ENCODE results near the gene BLM. TPM values are rescaled to one million over a fixed set of nuclear protein-coding genes. Genes with fewer than 3 reads are reported as not detected.
"Not testable (repeated sequence)": the region's sequence is repeated elsewhere in the genome, so short reads cannot be mapped to it uniquely, and the experiment has no call there.

BLM gene
- total RNA-seq, 2 donors from 2014 or later, result 49.6 to 58.7 TPM

DNA sequence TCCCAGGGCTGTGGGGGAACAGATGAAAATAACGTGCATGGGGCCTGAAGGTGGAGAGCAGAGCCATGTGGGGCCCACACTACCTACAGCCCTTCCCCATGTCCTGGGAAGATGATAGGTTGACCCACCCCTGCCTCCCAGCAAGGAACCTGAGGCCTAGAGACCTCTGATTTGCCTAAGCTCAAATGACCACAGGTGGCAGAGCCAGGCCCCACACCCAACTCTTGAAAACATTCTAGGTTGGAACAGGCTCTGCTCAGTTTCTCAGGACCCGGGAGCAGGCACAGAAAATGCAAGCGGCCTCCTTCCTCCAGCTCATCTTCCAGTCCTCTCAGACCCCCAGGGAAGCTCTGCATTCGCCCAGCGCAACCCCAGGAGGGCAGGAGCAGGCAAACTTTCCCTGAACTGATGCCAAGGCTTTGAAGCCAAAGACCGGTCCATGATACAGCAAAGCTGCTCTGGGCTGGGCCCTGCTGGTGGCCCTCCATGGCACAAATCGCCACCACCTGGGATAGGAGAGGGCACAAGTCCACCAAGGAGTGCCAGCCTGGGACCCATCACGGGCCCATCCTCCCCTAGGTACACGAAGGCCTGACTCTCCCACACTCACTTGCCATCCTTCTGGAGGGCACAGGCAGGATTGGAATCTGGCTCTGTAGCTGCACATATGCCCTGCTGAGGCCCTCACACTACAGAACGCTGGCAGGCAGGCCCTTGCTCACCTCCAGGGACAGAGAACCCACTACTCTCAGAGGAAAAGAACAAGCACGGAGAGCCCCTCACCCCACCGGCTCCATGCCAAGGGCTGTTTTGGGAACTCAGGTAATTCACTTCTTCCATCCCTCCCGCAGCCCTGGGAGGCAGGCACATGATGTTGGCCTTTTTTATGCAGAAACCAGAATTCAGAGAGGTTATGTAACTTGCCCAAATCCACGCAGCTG is 100.2 kb downstream of the BLM start:
- Mint-ChIP-seq H3K9me3 (no peaks in the 10 kb centered on the region), H3K4me3 (peak overlapping the region; percentile 77), H3K36me3 (peaks cover 13% of the 10 kb centered on the region), H3K4me1 (ENCODE audit: low read depth in 2 of 2) (peaks cover 75% of the 10 kb centered on the region in 2 donors), H3K27me3 (no peaks in the 10 kb centered on the region), H3K27ac (peak overlapping the region; percentile 98 to 99)
- no peak for DNase-seq (ENCODE audit: low spot score)
- ATAC-seq, result no peak

DNA sequence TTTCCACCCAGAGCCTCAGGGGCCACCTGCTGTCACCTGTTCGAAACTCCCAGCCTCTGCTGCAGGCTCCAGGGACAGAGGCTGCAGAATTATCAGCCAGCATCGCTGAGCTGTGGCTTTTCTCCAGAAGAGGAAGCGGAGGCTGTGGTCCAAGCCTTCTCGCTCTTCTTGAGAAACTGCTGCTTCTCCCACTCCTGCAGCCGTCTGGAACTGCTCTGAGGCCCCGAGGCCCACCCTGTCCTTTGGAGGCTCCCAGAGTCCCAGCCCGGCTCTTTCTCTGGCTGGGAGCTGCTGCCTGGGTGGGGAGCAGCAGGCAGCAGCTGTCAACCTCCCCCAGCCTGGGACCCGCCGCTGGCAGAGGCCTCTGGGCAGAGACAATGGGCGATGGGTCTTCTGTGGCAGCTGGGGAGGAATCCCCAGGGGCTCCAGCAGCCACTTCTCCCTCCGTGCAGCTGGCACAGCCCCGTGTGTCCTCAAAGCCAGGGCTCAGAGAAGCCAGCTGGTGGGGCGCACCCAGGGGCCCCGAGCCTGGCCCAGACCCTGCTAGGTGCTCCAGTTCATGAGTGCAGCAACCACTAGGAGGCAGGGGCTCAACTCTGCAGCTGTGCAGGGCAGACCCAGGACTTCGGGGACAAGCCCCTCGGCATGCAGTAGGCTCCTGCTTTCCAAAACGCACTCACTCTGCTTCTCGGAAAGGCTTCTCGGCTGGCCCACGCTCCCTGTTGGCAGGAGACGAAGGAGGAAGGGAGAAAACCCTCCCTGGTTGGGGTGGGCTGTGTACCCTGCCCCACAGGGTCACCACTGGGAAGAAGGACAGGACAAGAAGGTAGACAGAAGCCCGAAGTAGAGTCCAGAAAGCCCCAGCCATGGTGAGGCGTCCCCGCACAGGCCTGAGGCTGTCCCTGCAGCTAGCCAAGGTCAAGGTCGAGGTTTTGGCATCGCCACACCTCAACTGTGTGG is 101.4 kb downstream of the BLM start:
- Mint-ChIP-seq H3K4me3 (peak overlapping the region; percentile 83), H3K9me3 (no peaks in the 10 kb centered on the region), H3K36me3 (peaks cover 6% of the 10 kb centered on the region), H3K27me3 (no peaks in the 10 kb centered on the region), H3K4me1 (ENCODE audit: low read depth in 2 of 2) (peaks cover 65 to 69% of the 10 kb centered on the region in 2 donors), H3K27ac (peak overlapping the region; percentile 98 to 99)
- DNase-seq (ENCODE audit: low spot score), result no peak
- no peak for ATAC-seq

DNA sequence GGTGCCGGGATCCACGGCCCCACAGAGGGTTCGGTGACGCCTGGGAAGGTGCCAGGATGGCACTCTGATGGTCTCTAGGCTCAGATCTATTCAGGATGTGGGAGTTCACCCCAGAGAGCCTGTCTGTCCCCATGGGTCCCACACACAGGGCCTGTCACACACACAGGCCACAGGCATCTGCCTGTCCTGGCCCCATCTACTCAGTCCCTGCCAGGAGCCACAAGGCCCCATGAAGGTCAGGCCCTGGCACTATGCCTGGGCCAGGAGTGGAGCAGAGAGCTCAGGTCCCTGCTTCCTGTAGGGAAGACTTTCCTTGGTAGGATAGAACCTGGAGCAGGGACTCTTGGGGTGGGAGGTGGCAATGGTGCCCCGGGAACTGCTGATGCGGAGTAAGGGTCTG is 102.2 kb downstream of the BLM start:
- H3K4me3 Mint-ChIP-seq, result peak overlapping the region; percentile 78
- no peaks in the 10 kb centered on the region for H3K27me3 Mint-ChIP-seq
- no peaks in the 10 kb centered on the region for H3K9me3 Mint-ChIP-seq
- H3K36me3 Mint-ChIP-seq, result peaks cover 6% of the 10 kb centered on the region
- ATAC-seq (peak; percentile 66 to 70), DNase-seq (ENCODE audit: low spot score) (no peak)
- H3K4me1 Mint-ChIP-seq (ENCODE audit: low read depth in 2 of 2), result peaks cover 60 to 64% of the 10 kb centered on the region in 2 donors
- H3K27ac Mint-ChIP-seq, result peak overlapping the region; percentile 98 to 99

- H3K4me1 Mint-ChIP-seq (ENCODE audit: low read depth in 2 of 2), result peaks cover 57 to 64% of the 10 kb centered on the region in 2 donors
- ATAC-seq (peak; percentile 90 to 92), DNase-seq (ENCODE audit: low spot score) (peak; percentile 93)
- no peaks in the 10 kb centered on the region for H3K27me3 Mint-ChIP-seq
- H3K9me3 Mint-ChIP-seq, result no peaks in the 10 kb centered on the region
- peak overlapping the region; percentile 78 for H3K4me3 Mint-ChIP-seq
- peaks cover 6% of the 10 kb centered on the region for H3K36me3 Mint-ChIP-seq
- H3K27ac Mint-ChIP-seq, result peak overlapping the region; percentile 98 to 99
Measured at GRCh38 chr15:90819850-90820249, 102.7 kb downstream of the BLM start.

DNA sequence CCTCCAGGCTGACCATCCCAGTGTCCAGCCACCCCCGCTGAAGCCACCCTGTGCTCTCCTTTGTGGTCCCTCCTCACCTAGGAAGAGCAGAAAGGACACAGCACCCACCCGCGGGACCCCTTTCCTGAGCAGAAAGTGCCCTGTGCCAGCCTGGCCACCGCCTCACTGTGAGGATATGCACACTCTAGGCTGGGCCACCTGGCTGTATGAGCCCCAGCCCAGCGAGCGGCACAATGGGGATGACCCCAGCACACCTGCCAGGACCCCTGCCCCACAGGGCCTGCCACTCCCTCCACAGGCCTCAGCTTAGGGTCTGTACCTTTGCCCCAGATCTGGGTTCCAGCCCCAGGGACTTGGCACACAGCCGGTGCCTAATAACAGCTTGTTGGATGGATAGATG is 103.3 kb downstream of the BLM start:
- Mint-ChIP-seq H3K36me3 (peaks cover 2% of the 10 kb centered on the region), H3K9me3 (no peaks in the 10 kb centered on the region), H3K27me3 (no peaks in the 10 kb centered on the region), H3K4me3 (no peak overlapping the region), H3K4me1 (ENCODE audit: low read depth in 2 of 2) (peaks cover 51 to 61% of the 10 kb centered on the region in 2 donors), H3K27ac (peak overlapping the region; percentile 98 to 99)
- DNase-seq (ENCODE audit: low spot score) (no peak), ATAC-seq (no peak)

DNA sequence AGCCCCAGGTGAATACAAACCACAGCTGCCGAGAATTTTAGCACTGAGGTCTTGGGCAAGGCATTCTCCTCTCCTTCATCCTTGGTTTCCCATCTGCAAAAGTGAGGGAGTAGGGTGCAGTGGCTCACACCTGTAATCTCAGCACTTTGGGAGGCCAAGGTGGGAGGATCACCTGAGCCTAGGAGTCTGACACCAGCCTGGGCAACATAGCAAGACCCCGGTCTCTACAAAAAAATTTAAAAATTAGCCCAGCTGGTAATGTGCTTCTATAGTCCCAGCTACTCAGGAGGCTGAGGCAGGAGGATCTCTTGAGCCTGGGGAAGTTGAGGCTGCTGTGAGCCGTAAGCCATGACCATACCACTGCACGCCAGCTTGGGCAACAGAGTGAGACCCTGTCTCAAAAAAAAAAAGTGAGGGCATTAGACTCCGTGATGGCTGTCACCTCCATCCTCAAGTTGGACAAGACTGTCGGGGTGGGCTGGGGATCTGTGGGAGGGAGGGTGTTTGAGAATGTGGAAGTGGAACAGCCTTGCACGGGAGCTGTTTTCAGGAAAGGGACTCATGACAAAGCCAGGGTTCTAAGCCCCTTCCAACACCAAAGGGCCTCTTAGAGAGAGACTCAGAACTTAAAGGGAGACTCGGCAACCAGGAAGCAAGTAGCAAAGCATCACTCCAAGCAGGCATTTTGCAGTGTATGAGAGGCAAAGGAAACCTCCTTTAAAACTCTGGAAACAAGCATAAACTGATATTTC is 105.2 kb downstream of the BLM start:
- Mint-ChIP-seq H3K4me3 (no peak overlapping the region), H3K36me3 (no peaks in the 10 kb centered on the region), H3K9me3 (no peaks in the 10 kb centered on the region), H3K4me1 (ENCODE audit: low read depth in 2 of 2) (peaks cover 49 to 60% of the 10 kb centered on the region in 2 donors), H3K27me3 (no peaks in the 10 kb centered on the region), H3K27ac (peak overlapping the region; percentile 78 to 99)
- ATAC-seq, result no peak
- no peak for DNase-seq (ENCODE audit: low spot score)

DNA sequence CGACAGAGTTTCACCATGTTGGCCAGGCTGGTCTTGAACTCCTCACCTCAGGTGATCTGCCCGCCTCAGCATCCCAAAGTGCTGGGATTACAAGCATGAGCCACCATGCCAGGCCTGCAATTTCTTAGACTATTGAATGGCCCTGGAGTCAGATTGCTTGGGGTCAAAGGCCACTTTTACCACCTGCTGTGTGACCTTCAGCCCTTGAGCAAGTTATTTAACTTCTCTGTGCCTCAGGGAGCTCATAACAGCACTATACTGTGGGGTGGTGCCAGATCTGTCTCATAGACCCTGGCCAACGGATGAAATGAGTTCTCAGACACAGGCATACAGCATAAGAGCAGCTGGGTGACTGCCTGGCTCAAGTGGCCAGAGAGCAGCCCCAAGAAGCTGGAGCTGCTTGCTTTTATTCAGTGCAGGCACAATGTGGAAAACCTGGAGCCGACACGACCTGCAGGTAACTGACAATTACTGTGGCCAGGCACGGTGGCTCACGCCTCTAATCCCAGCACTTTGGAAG is 106.4 kb downstream of the BLM start:
- ATAC-seq (no peak), DNase-seq (ENCODE audit: low spot score) (no peak)
- H3K36me3 Mint-ChIP-seq, result no peaks in the 10 kb centered on the region
- H3K27ac Mint-ChIP-seq, result peak overlapping the region in 1 of 2 donors; percentile 11
- peaks cover 48 to 58% of the 10 kb centered on the region in 2 donors for H3K4me1 Mint-ChIP-seq (ENCODE audit: low read depth in 2 of 2)
- H3K4me3 Mint-ChIP-seq, result no peak overlapping the region
- H3K9me3 Mint-ChIP-seq, result no peaks in the 10 kb centered on the region
- no peaks in the 10 kb centered on the region for H3K27me3 Mint-ChIP-seq

DNA sequence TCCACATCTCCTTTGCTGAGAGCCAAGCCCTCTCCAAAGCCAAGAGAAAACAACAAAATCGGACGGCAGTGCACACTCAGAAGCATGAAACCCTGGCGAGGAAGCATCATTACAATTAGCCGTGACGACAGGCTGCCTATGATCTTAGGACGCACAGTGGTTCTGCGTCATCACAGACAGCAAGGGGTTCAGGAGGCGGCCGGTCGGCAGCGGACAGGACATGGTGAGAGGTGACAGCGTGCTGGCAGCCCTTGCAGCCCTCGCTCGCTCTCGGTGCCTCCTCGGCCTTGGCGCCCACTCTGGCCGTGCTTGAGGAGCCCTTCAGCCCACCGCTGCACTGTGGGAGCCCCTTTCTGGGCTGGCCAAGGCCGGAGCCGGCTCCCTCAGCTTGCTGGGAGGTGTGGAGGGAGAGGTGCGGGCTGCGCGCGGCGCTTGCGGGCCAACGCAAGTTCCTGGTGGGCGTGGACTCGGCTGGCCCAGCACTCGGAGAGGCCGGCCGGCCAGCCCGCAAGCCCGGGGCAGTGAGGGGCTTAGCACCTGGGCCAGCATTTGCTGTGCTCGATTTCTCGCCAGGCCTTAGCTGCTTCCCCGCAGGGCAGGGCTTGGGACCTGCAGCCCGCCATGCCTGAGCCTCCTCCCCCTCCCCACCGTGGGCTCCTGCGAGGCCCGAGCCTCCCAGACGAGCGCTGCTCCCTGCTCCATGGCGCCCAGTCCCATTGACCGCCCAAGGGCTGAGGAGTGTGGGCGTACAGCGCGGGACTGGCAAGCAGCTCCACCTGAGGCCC is 108.2 kb downstream of the BLM start:
- not testable (repeated sequence) for H3K27me3 Mint-ChIP-seq; ATAC-seq; DNase-seq (ENCODE audit: low spot score); H3K9me3 Mint-ChIP-seq; H3K36me3 Mint-ChIP-seq
- Mint-ChIP-seq H3K27ac (peak overlapping the region; percentile 97 to 99), H3K4me1 (ENCODE audit: low read depth in 2 of 2) (peaks cover 47 to 58% of the 10 kb centered on the region in 2 donors), H3K4me3 (peak overlapping the region; percentile 10)

- not testable (repeated sequence) for H3K36me3 Mint-ChIP-seq, H3K27me3 Mint-ChIP-seq, H3K9me3 Mint-ChIP-seq
- peak; percentile 19 to 29 for ATAC-seq
- peak overlapping the region; percentile 97 to 99 for H3K27ac Mint-ChIP-seq
- peaks cover 55 to 61% of the 10 kb centered on the region in 2 donors for H3K4me1 Mint-ChIP-seq (ENCODE audit: low read depth in 2 of 2)
- H3K4me3 Mint-ChIP-seq, result peak overlapping the region; percentile 84
- DNase-seq (ENCODE audit: low spot score), result peak; percentile 75
Measured at GRCh38 chr15:90826206-90826885, 109.2 kb downstream of the BLM start.

DNA sequence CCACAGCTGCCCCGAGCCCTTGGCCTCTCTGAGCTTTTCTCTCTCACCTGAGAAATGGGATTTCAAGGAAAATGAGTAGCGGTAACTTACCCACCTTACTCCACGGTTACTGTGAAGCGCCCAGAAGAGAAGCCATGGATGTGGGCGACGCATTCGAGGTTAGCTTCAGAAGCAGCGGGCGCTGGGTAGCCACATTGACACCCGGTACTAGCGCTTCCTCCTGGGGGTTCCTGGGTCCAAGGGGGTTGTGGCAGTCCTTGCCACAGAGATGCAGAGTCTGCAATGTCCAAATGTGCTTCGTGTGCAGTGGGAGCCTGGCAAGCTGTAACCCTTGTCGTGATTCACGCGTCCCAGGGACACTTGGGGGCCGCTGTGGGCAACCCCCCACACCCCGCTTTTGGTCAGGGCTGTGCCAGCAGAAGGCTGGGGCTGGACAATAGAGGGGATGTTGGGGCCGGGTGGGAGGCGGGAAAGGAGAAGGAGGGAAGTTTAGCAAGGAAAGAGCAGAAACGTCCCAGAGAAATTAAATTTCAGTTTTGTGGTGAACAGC is 109.8 kb downstream of the BLM start:
- ATAC-seq (no peak), DNase-seq (ENCODE audit: low spot score) (no peak)
- Mint-ChIP-seq H3K4me1 (ENCODE audit: low read depth in 2 of 2) (peaks cover 49 to 57% of the 10 kb centered on the region in 2 donors), H3K27me3 (no peaks in the 10 kb centered on the region), H3K27ac (peak overlapping the region; percentile 97 to 99), H3K9me3 (no peaks in the 10 kb centered on the region), H3K36me3 (peaks cover 7% of the 10 kb centered on the region), H3K4me3 (peak overlapping the region; percentile 84)

- ATAC-seq (no peak), DNase-seq (ENCODE audit: low spot score) (no peak)
- Mint-ChIP-seq H3K9me3 (no peaks in the 10 kb centered on the region), H3K4me3 (peak overlapping the region; percentile 84), H3K4me1 (ENCODE audit: low read depth in 2 of 2) (peaks cover 48 to 61% of the 10 kb centered on the region in 2 donors), H3K27ac (peak overlapping the region; percentile 97 to 99), H3K27me3 (no peaks in the 10 kb centered on the region), H3K36me3 (peaks cover 7% of the 10 kb centered on the region)
Measured at GRCh38 chr15:90828111-90828510, 111.0 kb downstream of the BLM start.

- no peak for DNase-seq (ENCODE audit: low spot score)
- Mint-ChIP-seq H3K36me3 (peaks cover 7% of the 10 kb centered on the region), H3K4me3 (peak overlapping the region; percentile 90), H3K27me3 (no peaks in the 10 kb centered on the region), H3K27ac (peak overlapping the region; percentile 97 to 99), H3K4me1 (ENCODE audit: low read depth in 2 of 2) (peaks cover 52 to 64% of the 10 kb centered on the region in 2 donors), H3K9me3 (no peaks in the 10 kb centered on the region)
- no peak for ATAC-seq
Measured at GRCh38 chr15:90829126-90829525, 112.0 kb downstream of the BLM start.

Measured in natural killer cell treated with Interleukin-12 subunit alpha and Interleukin-12 subunit beta and Interleukin-15 and Interleukin-18, amount 100 ng/mL, for 72 hours (primary cell).